HCT116 (cell line): ENCODE results near the gene AQP1. TPM values are rescaled to one million over a fixed set of nuclear protein-coding genes. Genes with fewer than 3 reads are reported as not detected.

Source experiments
- ATAC-seq: fragments of 200-7000 bp; cut with Tn5 transposase; 2 replicates; pipeline ENCODE4 v1.9.1; 2020; ENCODE audit warnings: mild to moderate bottlenecking, moderate library complexity
- BruUV-seq: library from RNA; stranded (reverse); fragments of 400-500 nt; replicated peaks from 2 replicates; lab custom pipeline; 2021; lab: Mats Ljungman, UMichigan
- CTCF ChIA-PET: fragments of 300-600 bp; sonication (Branson Sonifier 250); formaldehyde crosslinking; loops from one replicate; lab custom pipeline; 2021; ENCODE audit warnings: antibody characterized with exemption; lab: Charles Lee
- POLR2A ChIA-PET: fragments of 300-600, 350-600 bp; sonication (Branson Sonifier 250); formaldehyde crosslinking; loops from one replicate; lab custom pipeline; 2021; ENCODE audit warnings: antibody characterized with exemption; lab: Charles Lee
- RAD21 ChIA-PET, 2 experiments: fragments of 300-600 bp; sonication (Branson Sonifier 250); formaldehyde crosslinking; loops; one replicate each; lab custom pipeline; 2023; ENCODE audit warnings: low total read pairs in 2 of 2; ENCODE audit not compliant: uncharacterized antibody in 2 of 2, unreplicated experiment in 2 of 2, low non-redundant PET in 1 of 2; lab: Charles Lee
- DNase-seq: peaks from one replicate; pipeline ENCODE4 v3.0.0-alpha.2; 2010; ENCODE audit warnings: low read depth, low spot score
- H2AFZ ChIP-seq: fragments of 200-600 bp; shearing (Covaris generic), sonication (generic); 2 replicates; pipeline ENCODE4 v1.6.1; 2017; ENCODE audit warnings: low read depth, mixed run types, mixed read lengths, antibody characterized with exemption, low read length; ENCODE audit not compliant: poor library complexity, severe bottlenecking
- H3K27ac ChIP-seq: 2 replicates; pipeline ENCODE4 v1.5.1; 2012; ENCODE audit warnings: low read depth, low read length
- H3K27me3 ChIP-seq: fragments of 200-600 bp; sonication (generic); 2 replicates; pipeline ENCODE4 v1.6.1; 2016; ENCODE audit warnings: mixed run types, low read length, mixed read lengths; ENCODE audit not compliant: insufficient read depth
- H3K36me3 ChIP-seq, 2 experiments: fragments of 200-500 bp in 1 of 2; fragments of 200-600 bp in 1 of 2; sonication (Bioruptor generic) in 1 of 2; sonication (generic) in 1 of 2; 2 replicates each; pipeline versions ENCODE4 v1.5.1 to v1.6.1; 2014 to 2016; ENCODE audit warnings: low read length in 2 of 2, inconsistent platforms in 1 of 2, mixed read lengths in 1 of 2, mixed run types in 1 of 2; ENCODE audit not compliant: insufficient read depth in 2 of 2, control insufficient read depth in 1 of 2
- H3K4me1 ChIP-seq, 2 experiments: fragments of 200-600 bp in 1 of 2; sonication (generic) in 1 of 2; 2 replicates each; pipeline versions ENCODE4 v1.5.1 to v1.6.1; 2012 to 2017; ENCODE audit warnings: low read length in 2 of 2, inconsistent platforms in 1 of 2, mild to moderate bottlenecking in 1 of 2, mixed read lengths in 1 of 2, mixed run types in 1 of 2, moderate library complexity in 1 of 2; ENCODE audit not compliant: insufficient read depth in 2 of 2, control insufficient read depth in 1 of 2
- H3K4me2 ChIP-seq: fragments of 200-600 bp; sonication (generic); 2 replicates; pipeline ENCODE4 v1.6.1; 2017; ENCODE audit warnings: mixed run types, low read length, mixed read lengths
- H3K4me3 ChIP-seq, 2 experiments: fragments of 200-600 bp in 1 of 2; sonication (generic) in 1 of 2; replicated peaks in 1 of 2; 2 replicates each; pipeline ENCODE4 v1.5.1; 2011 to 2016; ENCODE audit warnings: low read length in 2 of 2, control low read depth in 1 of 2, low read depth in 1 of 2, mild to moderate bottlenecking in 1 of 2, mixed read lengths in 1 of 2, mixed run types in 1 of 2
- H3K79me2 ChIP-seq: fragments of 200-600 bp; sonication (generic); 2 replicates; pipeline ENCODE4 v1.6.1; 2017; ENCODE audit warnings: mild to moderate bottlenecking, mixed run types, low read length, moderate library complexity, mixed read lengths; ENCODE audit not compliant: insufficient read depth
- H3K9ac ChIP-seq: fragments of 200-600 bp; sonication (generic); 2 replicates; pipeline ENCODE4 v1.6.1; 2016; ENCODE audit warnings: low read length, mixed read lengths
- H3K9me2 ChIP-seq: fragments of 200-600 bp; sonication (generic), shearing (Covaris generic); 2 replicates; pipeline ENCODE4 v1.6.1; 2017; ENCODE audit warnings: mixed run types, mild to moderate bottlenecking, moderate library complexity; ENCODE audit not compliant: insufficient read depth
- H3K9me3 ChIP-seq, 2 experiments: fragments of 200-500 bp in 1 of 2; fragments of 200-600 bp in 1 of 2; sonication (Bioruptor generic) in 1 of 2; sonication (generic) in 1 of 2; 2 replicates each; pipeline ENCODE4 v1.6.1; 2014 to 2017; ENCODE audit warnings: low read length in 2 of 2, mixed read lengths in 2 of 2, inconsistent platforms in 1 of 2, low read depth in 1 of 2, mild to moderate bottlenecking in 1 of 2, mixed run types in 1 of 2, moderate library complexity in 1 of 2; ENCODE audit not compliant: control insufficient read depth in 1 of 2, insufficient read depth in 1 of 2
- H4K20me1 ChIP-seq: fragments of 200-600 bp; sonication (generic), shearing (Covaris generic); 2 replicates; pipeline ENCODE4 v1.6.1; 2017; ENCODE audit warnings: mixed run types, mild to moderate bottlenecking, moderate library complexity; ENCODE audit not compliant: insufficient read depth
- CEBPB ChIP-seq: IDR thresholded peaks from 2 replicates; pipeline ENCODE4 v1.6.1; 2012; ENCODE audit warnings: low read depth
- ELF1 ChIP-seq: IDR thresholded peaks from 2 replicates; pipeline ENCODE4 v1.6.1; 2012; ENCODE audit warnings: low read depth, borderline replicate concordance
- EZH2 ChIP-seq: fragments of 200-600 bp; sonication (generic); IDR thresholded peaks from 2 replicates; pipeline ENCODE4 v1.6.1; 2017; ENCODE audit warnings: antibody characterized with exemption, mixed run types
- EZH2phosphoT487 ChIP-seq: fragments of 200-600 bp; IDR thresholded peaks from 2 replicates; pipeline ENCODE4 v1.6.1; 2018; ENCODE audit warnings: antibody characterized with exemption, borderline replicate concordance
- FOSL1 ChIP-seq: IDR thresholded peaks from 2 replicates; pipeline ENCODE4 v1.6.1; 2012; ENCODE audit warnings: low read depth
- POLR2A ChIP-seq: IDR thresholded peaks from 2 replicates; pipeline ENCODE4 v1.7.0; 2011; ENCODE audit warnings: borderline replicate concordance; ENCODE audit not compliant: insufficient read depth, insufficient read length; ENCODE audit errors: extremely low read depth
- RAD21 ChIP-seq: IDR thresholded peaks from 2 replicates; pipeline ENCODE4 v1.6.1; 2012; ENCODE audit warnings: low read depth, mild to moderate bottlenecking
- SIN3A ChIP-seq: IDR thresholded peaks from 2 replicates; pipeline ENCODE4 v1.6.1; 2012; ENCODE audit warnings: low read depth
- TCF7L2 ChIP-seq: IDR thresholded peaks from 2 replicates; pipeline ENCODE4 v1.7.0; 2011; ENCODE audit warnings: borderline replicate concordance, inconsistent platforms; ENCODE audit not compliant: insufficient read depth, insufficient read length; ENCODE audit errors: extremely low read depth
- ZFX ChIP-seq: fragments of 450-650 bp; IDR thresholded peaks from 2 replicates; pipeline ENCODE4 v1.6.1; 2017
- intact Hi-C: fragments of 100-400 bp; cut with micrococcal nuclease; formaldehyde crosslinking; loops from 2 replicates; pipeline ENCODE4 v1.10.0; 2022
- total RNA-seq: library from RNA; stranded (reverse); gene quantifications from one replicate; pipeline ENCODE4 v1.2.1, GENCODE V29; 2021; ENCODE audit not compliant: unreplicated experiment
- TF ChIP-seq, protein P1 (sequence below): IDR thresholded peaks from 2 replicates; pipeline ENCODE4 v1.6.1; 2012
- TF ChIP-seq, protein P2 (sequence below): IDR thresholded peaks from 2 replicates; pipeline ENCODE4 v1.6.1; 2012
- TF ChIP-seq, protein P3 (sequence below), 3 experiments: fragments of 200-600 bp in 1 of 3; sonication (generic) in 1 of 3; IDR thresholded peaks in 2 of 3; conservative IDR thresholded peaks in 1 of 3; 2 replicates each; pipeline ENCODE4 v1.5.1; 2012 to 2017; ENCODE audit warnings: low read depth in 2 of 3, low read length in 2 of 3, antibody characterized with exemption in 1 of 3, borderline replicate concordance in 1 of 3, control low read depth in 1 of 3, mild to moderate bottlenecking in 1 of 3, mixed read lengths in 1 of 3, mixed run types in 1 of 3, moderate library complexity in 1 of 3; ENCODE audit not compliant: insufficient read depth in 1 of 3
- TF ChIP-seq, protein P4 (sequence below): IDR thresholded peaks from 2 replicates; pipeline ENCODE4 v1.6.1; 2012; ENCODE audit warnings: low read depth

AQP1 gene
- total RNA-seq, 1 experiment from 2014 or later, result 2.0 TPM

DNA sequence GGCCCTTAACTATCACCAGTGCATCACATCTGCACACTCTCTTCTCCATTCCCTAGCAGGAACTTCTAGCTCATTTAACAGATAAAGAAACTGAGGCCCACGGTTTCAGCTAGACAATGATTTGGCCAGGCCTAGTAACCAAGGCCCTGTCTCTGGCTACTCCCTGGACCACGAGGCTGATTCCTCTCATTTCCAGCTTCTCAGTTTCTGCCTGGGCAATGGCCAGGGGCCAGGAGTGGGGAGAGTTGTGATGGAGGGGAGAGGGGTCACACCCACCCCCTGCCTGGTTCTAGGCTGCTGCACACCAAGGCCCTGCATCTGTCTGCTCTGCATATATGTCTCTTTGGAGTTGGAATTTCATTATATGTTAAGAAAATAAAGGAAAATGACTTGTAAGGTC lies 13.5 kb downstream of the AQP1 start:
- TF ChIP-seq EZH2 (no peak), EZH2phosphoT487 (no peak), FOSL1 (no peak), TCF7L2 (no peak), RAD21 (no peak), POLR2A (no peak), ELF1 (no peak), CEBPB (no peak), SIN3A (no peak), ZFX (no peak)
- TF ChIP-seq, protein P1, sequence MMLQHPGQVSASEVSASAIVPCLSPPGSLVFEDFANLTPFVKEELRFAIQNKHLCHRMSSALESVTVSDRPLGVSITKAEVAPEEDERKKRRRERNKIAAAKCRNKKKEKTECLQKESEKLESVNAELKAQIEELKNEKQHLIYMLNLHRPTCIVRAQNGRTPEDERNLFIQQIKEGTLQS, result no peak
- TF ChIP-seq, protein P2, sequence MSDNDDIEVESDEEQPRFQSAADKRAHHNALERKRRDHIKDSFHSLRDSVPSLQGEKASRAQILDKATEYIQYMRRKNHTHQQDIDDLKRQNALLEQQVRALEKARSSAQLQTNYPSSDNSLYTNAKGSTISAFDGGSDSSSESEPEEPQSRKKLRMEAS, result no peak
- TF ChIP-seq, protein P3, sequence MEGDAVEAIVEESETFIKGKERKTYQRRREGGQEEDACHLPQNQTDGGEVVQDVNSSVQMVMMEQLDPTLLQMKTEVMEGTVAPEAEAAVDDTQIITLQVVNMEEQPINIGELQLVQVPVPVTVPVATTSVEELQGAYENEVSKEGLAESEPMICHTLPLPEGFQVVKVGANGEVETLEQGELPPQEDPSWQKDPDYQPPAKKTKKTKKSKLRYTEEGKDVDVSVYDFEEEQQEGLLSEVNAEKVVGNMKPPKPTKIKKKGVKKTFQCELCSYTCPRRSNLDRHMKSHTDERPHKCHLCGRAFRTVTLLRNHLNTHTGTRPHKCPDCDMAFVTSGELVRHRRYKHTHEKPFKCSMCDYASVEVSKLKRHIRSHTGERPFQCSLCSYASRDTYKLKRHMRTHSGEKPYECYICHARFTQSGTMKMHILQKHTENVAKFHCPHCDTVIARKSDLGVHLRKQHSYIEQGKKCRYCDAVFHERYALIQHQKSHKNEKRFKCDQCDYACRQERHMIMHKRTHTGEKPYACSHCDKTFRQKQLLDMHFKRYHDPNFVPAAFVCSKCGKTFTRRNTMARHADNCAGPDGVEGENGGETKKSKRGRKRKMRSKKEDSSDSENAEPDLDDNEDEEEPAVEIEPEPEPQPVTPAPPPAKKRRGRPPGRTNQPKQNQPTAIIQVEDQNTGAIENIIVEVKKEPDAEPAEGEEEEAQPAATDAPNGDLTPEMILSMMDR (IDR thresholded peaks at IDR 0.05 in 2 of 3, conservative IDR thresholded peaks at IDR 0.05 in 1 of 3; ENCODE audit: borderline replicate concordance in 1 of 3, insufficient read depth in 1 of 3, low read depth in 2 of 3, low read length in 2 of 3), result no peak
- TF ChIP-seq, protein P4, sequence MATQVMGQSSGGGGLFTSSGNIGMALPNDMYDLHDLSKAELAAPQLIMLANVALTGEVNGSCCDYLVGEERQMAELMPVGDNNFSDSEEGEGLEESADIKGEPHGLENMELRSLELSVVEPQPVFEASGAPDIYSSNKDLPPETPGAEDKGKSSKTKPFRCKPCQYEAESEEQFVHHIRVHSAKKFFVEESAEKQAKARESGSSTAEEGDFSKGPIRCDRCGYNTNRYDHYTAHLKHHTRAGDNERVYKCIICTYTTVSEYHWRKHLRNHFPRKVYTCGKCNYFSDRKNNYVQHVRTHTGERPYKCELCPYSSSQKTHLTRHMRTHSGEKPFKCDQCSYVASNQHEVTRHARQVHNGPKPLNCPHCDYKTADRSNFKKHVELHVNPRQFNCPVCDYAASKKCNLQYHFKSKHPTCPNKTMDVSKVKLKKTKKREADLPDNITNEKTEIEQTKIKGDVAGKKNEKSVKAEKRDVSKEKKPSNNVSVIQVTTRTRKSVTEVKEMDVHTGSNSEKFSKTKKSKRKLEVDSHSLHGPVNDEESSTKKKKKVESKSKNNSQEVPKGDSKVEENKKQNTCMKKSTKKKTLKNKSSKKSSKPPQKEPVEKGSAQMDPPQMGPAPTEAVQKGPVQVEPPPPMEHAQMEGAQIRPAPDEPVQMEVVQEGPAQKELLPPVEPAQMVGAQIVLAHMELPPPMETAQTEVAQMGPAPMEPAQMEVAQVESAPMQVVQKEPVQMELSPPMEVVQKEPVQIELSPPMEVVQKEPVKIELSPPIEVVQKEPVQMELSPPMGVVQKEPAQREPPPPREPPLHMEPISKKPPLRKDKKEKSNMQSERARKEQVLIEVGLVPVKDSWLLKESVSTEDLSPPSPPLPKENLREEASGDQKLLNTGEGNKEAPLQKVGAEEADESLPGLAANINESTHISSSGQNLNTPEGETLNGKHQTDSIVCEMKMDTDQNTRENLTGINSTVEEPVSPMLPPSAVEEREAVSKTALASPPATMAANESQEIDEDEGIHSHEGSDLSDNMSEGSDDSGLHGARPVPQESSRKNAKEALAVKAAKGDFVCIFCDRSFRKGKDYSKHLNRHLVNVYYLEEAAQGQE, result no peak
- H2AFZ ChIP-seq, result no peak overlapping the region
- no peaks in the 10 kb centered on the region for H4K20me1 ChIP-seq
- no peaks in the 10 kb centered on the region for H3K36me3 ChIP-seq
- BruUV-seq, result no TSS peak
- peaks cover 8 to 19% of the 10 kb centered on the region in 2 experiments for H3K4me1 ChIP-seq
- DNase-seq (no peak), ATAC-seq (no peak)
- no peak overlapping the region for H3K4me3 ChIP-seq
- ChIA-PET CTCF (no interaction called here), RAD21 (interaction anchor here in 1 of 2 experiments (0.5 kb wide), 1 partner anchor 178 kb away, joined by 3 read pairs; no protein-coding TSS in a partner anchor), POLR2A (no interaction called here)
- intact Hi-C loops, result no loop called here
- no peaks in the 10 kb centered on the region for H3K27me3 ChIP-seq
- H3K9me3 ChIP-seq, result no peaks in the 10 kb centered on the region; a peak in 1 of 4 replicates
- H3K27ac ChIP-seq, result no peak overlapping the region
- no peaks in the 10 kb centered on the region for H3K9me2 ChIP-seq
- H3K79me2 ChIP-seq, result no peaks in the 10 kb centered on the region
- no peak overlapping the region for H3K9ac ChIP-seq
- no peak overlapping the region for H3K4me2 ChIP-seq
